Brain microvascular endothelial cell (primary cell): ENCODE results near the gene MAMDC4.

Source experiments
- DNase-seq: peaks from one replicate; pipeline ENCODE4 v3.0.0-alpha.2; 2020
- H3K27ac ChIP-seq: fragments of 250-450 bp; sonication (Bioruptor Pico); 2 replicates; pipeline ENCODE4 v1.5.1; 2020; ENCODE audit warnings: mild to moderate bottlenecking, moderate library complexity
- H3K27me3 ChIP-seq: fragments of 250-450 bp; sonication (Bioruptor Pico); replicated peaks from 2 replicates; pipeline ENCODE4 v1.5.1; 2020; ENCODE audit warnings: mild to moderate bottlenecking
- H3K36me3 ChIP-seq: fragments of 250-450 bp; sonication (Bioruptor Pico); replicated peaks from 2 replicates; pipeline ENCODE4 v1.5.1; 2020; ENCODE audit warnings: mild to moderate bottlenecking
- H3K4me3 ChIP-seq: 2 replicates; pipeline ENCODE4 v1.5.1; 2011; ENCODE audit warnings: low read depth, mild to moderate bottlenecking, control low read depth, low read length, moderate library complexity
- in situ Hi-C: cut with HindIII; loops from 2 replicates; pipeline ENCODE4 v1.10.0; 2017; ENCODE audit warnings: low sequenced_read_pairs, low pct_ligation_motif_present
- TF ChIP-seq, protein P1 (sequence below): IDR thresholded peaks from 2 replicates; pipeline ENCODE4 v1.5.1; 2011; ENCODE audit warnings: low read depth, mild to moderate bottlenecking, moderate library complexity, low read length, control low read depth, inconsistent platforms; ENCODE audit errors: missing control alignments

The MAMDC4 gene

GRCh38 chr9:136828474-136829140, 23.5 kb upstream of the MAMDC4 start:
- in situ Hi-C loops: no loop called here
- DNase-seq: no peak
- Histone ChIP-seq H3K27ac (no peak overlapping the region), H3K36me3 (peaks cover 74% of the 10 kb centered on the region), H3K27me3 (no peaks in the 10 kb centered on the region), H3K4me3 (no peak overlapping the region)
- TF ChIP-seq, protein P1, sequence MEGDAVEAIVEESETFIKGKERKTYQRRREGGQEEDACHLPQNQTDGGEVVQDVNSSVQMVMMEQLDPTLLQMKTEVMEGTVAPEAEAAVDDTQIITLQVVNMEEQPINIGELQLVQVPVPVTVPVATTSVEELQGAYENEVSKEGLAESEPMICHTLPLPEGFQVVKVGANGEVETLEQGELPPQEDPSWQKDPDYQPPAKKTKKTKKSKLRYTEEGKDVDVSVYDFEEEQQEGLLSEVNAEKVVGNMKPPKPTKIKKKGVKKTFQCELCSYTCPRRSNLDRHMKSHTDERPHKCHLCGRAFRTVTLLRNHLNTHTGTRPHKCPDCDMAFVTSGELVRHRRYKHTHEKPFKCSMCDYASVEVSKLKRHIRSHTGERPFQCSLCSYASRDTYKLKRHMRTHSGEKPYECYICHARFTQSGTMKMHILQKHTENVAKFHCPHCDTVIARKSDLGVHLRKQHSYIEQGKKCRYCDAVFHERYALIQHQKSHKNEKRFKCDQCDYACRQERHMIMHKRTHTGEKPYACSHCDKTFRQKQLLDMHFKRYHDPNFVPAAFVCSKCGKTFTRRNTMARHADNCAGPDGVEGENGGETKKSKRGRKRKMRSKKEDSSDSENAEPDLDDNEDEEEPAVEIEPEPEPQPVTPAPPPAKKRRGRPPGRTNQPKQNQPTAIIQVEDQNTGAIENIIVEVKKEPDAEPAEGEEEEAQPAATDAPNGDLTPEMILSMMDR: no peak

GRCh38 chr9:136829412-136829811, 22.7 kb upstream of the MAMDC4 start:
- Histone ChIP-seq H3K27me3 (no peaks in the 10 kb centered on the region), H3K36me3 (peaks cover 72% of the 10 kb centered on the region), H3K27ac (no peak overlapping the region), H3K4me3 (no peak overlapping the region)
- no peak for DNase-seq
- in situ Hi-C loops: no loop called here
- TF ChIP-seq, protein P1: no peak

DNA sequence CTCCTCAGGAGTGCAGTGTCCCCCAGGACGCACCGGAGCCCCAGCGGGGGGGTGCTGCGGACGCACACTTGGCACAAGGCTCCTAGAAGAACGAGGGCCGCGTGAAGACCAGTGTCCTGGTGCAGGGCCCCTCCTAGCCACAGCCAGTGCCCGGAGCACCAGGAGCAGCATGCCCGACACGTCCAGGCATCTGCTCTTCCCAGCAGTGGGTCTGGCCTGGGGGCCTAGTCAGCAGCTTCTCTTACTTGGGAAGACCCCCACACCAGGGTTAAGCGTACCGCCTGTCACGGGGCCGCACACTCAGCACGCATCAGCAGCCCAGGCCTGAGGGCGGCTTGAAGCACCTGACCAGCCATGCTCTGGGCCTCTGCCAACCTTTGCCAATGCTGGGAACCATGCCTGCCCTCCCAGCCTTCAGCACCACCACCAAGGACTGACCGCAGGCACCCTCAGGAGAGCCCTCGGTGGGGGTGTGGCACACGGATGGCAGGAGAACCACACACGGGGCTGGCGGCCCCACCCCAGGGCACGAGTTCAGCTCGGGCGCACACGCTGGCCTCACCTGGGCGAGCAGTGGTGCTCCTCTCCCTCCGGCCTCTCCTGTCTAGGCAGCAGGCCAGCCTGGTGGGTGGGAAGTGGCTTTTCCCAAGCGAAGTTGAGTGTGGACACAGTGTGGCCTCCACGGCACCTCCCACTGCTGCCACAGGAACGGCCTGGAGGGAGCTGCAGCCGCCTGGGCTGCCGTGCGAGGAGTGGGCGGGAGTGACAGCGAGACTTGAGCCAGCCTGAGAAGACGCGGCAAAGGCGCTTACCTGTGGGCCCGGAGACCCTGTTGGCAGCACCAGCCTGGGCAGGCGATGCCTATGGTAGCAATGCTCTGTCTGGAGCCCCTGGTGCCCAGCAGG, 21.9 kb upstream of the MAMDC4 start:
- TF ChIP-seq, protein P1: no peak
- in situ Hi-C loops: no loop called here
- no peak overlapping the region for H3K27ac ChIP-seq
- DNase-seq: no peak
- H3K27me3 ChIP-seq: no peaks in the 10 kb centered on the region
- no peak overlapping the region for H3K4me3 ChIP-seq
- peaks cover 65% of the 10 kb centered on the region for H3K36me3 ChIP-seq

DNA sequence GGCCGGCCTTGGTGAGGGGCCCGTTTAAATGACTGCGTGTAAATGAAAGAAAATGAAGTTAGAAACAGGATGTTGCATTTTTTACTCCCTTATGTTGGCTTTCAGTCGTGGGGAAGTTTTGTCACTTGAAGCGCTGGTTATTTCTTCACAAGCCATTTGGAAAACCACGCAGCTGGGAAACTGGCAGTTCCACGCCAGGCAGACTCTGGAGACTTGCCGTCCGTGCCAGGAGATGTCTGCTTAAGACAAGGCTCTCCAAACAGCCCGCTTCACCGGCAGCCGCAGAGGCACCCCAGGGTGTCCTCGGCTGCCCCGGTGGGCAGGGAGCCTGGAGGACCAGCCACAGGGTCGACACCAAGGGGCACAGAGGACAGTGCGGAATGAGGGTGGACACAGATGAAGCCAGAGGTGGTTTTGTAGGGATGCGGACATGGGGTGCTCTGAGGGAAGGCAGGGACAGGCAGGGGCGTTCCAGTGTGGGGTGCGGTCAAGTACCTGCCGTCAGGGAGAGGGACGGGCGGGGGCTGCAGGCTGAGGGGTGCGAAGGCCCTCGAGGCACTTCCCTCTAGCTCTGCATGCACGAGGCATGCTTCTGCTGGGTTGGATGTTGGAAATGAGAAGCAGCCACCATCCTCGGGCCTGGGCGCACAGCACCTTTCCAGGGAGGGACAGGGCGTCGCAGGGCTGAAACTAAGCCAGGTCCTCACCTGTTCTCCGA, 21.0 kb upstream of the MAMDC4 start:
- TF ChIP-seq, protein P1: no peak
- in situ Hi-C loops: no loop called here
- peaks cover 58% of the 10 kb centered on the region for H3K36me3 ChIP-seq
- H3K4me3 ChIP-seq: no peak overlapping the region
- H3K27ac ChIP-seq: no peak overlapping the region
- no peak for DNase-seq
- H3K27me3 ChIP-seq: no peaks in the 10 kb centered on the region

DNA sequence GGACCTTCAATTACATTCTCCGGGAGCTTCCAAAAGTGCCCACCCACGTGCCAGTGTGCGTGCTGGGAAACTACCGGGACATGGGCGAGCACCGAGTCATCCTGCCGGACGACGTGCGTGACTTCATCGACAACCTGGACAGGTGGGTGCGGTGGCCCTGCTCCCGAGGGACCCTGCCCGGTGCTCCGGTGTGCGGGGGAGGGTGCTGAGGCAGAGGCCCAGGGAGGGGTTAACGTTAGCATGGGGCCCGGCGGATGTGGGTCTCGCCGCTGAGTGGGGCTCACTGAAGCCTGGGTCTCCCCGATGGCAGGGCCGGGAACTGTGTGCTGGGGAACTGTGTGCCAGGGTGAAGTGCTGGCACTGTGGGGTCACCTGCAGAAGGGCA, 20.4 kb upstream of the MAMDC4 start:
- TF ChIP-seq, protein P1: no peak
- H3K4me3 ChIP-seq: no peak overlapping the region
- H3K36me3 ChIP-seq: peaks cover 54% of the 10 kb centered on the region
- in situ Hi-C loops: no loop called here
- H3K27me3 ChIP-seq: no peaks in the 10 kb centered on the region
- DNase-seq: no peak
- no peak overlapping the region for H3K27ac ChIP-seq
